Mucosa of descending colon (tissue), 3 donors: ENCODE data around the gene HDAC4. TPM values are rescaled to one million over a fixed set of nuclear protein-coding genes. Genes with fewer than 3 reads are reported as not detected.

Source experiments
- ATAC-seq: fragments of 200-7000 bp; cut with Tn5 transposase; one replicate; pipeline ENCODE4 v1.9.1; 2020; ENCODE audit warnings: mild to moderate bottlenecking, moderate library complexity
- DNase-seq, 3 donors: peaks; one replicate each; pipeline ENCODE4 v3.0.0-alpha.2; 2020
- H3K36me3 ChIP-seq: fragments of 200-600 bp; one replicate; pipeline ENCODE4 v1.8.0; 2021; ENCODE audit warnings: low read depth, mild to moderate bottlenecking
- H3K4me1 ChIP-seq: fragments of 200-600 bp; one replicate; pipeline ENCODE4 v1.8.0; 2021; ENCODE audit warnings: low read depth, mild to moderate bottlenecking
- H3K4me3 ChIP-seq: fragments of 200-600 bp; one replicate; pipeline ENCODE4 v1.8.0; 2021; ENCODE audit warnings: mild to moderate bottlenecking
- H3K9me3 ChIP-seq: fragments of 200-600 bp; one replicate; pipeline ENCODE4 v1.8.0; 2021; ENCODE audit warnings: mild to moderate bottlenecking
- intact Hi-C, 2 donors: fragments of 100-400 bp; cut with DNase I in 1 of 2; cut with micrococcal nuclease in 1 of 2; formaldehyde crosslinking; loops; one replicate each; pipeline versions ENCODE4 v1.11.0 to v1.11.1; 2022; cut with DNase I, micrococcal nuclease
- total RNA-seq, 3 donors: library from RNA; stranded (reverse); fragmentation: NEBNext Ultra II Directional in 2 of 3; extraction: Animal tissue kit (Norgen Biotek cat#: 25700) in 2 of 3; gene quantifications; one replicate each; pipeline versions ENCODE4 v1.2.1 to v1.2.4, GENCODE V29; 2021 to 2023
- TF ChIP-seq, protein P1 (sequence below): fragments of 200-600 bp; IDR thresholded peaks from one replicate; pipeline ENCODE4 v1.8.0; 2022; ENCODE audit warnings: antibody characterized with exemption, mild to moderate bottlenecking
- donor health status: DM: no; HTN: no; CAD: no; lungs with moderate emphysema.
- donor health status: DM: no; HTN: no; CAD: no.
- donor health status: DM: no; HTN: yes; CAD: no.

Gene HDAC4
- total RNA-seq, 3 donors from 2014 or later: 41.4 to 147 (median 44.0) TPM

- no peaks in the 10 kb centered on the region for H3K36me3 ChIP-seq
Measured at GRCh38 chr2:239142806-239143205, 258.0 kb downstream of the HDAC4 start.

GRCh38 chr2:239142296-239142695 lies 258.5 kb downstream of the HDAC4 start:
- H3K36me3 ChIP-seq: no peaks in the 10 kb centered on the region

More at GRCh38 chr2:239142806-239143205, 258.0 kb downstream of the HDAC4 start:
- TF ChIP-seq, protein P1, sequence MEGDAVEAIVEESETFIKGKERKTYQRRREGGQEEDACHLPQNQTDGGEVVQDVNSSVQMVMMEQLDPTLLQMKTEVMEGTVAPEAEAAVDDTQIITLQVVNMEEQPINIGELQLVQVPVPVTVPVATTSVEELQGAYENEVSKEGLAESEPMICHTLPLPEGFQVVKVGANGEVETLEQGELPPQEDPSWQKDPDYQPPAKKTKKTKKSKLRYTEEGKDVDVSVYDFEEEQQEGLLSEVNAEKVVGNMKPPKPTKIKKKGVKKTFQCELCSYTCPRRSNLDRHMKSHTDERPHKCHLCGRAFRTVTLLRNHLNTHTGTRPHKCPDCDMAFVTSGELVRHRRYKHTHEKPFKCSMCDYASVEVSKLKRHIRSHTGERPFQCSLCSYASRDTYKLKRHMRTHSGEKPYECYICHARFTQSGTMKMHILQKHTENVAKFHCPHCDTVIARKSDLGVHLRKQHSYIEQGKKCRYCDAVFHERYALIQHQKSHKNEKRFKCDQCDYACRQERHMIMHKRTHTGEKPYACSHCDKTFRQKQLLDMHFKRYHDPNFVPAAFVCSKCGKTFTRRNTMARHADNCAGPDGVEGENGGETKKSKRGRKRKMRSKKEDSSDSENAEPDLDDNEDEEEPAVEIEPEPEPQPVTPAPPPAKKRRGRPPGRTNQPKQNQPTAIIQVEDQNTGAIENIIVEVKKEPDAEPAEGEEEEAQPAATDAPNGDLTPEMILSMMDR: no peak
- Histone ChIP-seq H3K9me3 (no peaks in the 10 kb centered on the region), H3K4me1 (no peaks in the 10 kb centered on the region), H3K4me3 (no peak overlapping the region)
- intact Hi-C loops: no loop called here
- peak in 1 of 3 donors; percentile 13 for DNase-seq
- no peak for ATAC-seq

GRCh38 chr2:239141021-239141760 lies 259.6 kb downstream of the HDAC4 start:
- no peaks in the 10 kb centered on the region for H3K36me3 ChIP-seq
- DNase-seq: peak in 1 of 3 donors; percentile 15

More at GRCh38 chr2:239142296-239142695, 258.5 kb downstream of the HDAC4 start:
- TF ChIP-seq, protein P1: no peak
- Histone ChIP-seq H3K4me3 (no peak overlapping the region), H3K9me3 (no peaks in the 10 kb centered on the region), H3K4me1 (no peaks in the 10 kb centered on the region)
- ATAC-seq (no peak), DNase-seq (peak in 1 of 3 donors; percentile 33)
- intact Hi-C loops: no loop called here

GRCh38 chr2:239140346-239141020 lies 260.3 kb downstream of the HDAC4 start:
- ATAC-seq: no peak
- TF ChIP-seq, protein P1: no peak
- H3K9me3 ChIP-seq: no peaks in the 10 kb centered on the region
- DNase-seq: peak in 1 of 3 donors; percentile 17
- no peaks in the 10 kb centered on the region for H3K4me1 ChIP-seq
- no peak overlapping the region for H3K4me3 ChIP-seq
- intact Hi-C loops: no loop called here
- no peaks in the 10 kb centered on the region for H3K36me3 ChIP-seq

More at GRCh38 chr2:239141021-239141760, 259.6 kb downstream of the HDAC4 start:
- intact Hi-C loops: no loop called here
- ATAC-seq: no peak
- H3K9me3 ChIP-seq: no peaks in the 10 kb centered on the region
- H3K4me3 ChIP-seq: no peak overlapping the region
- no peaks in the 10 kb centered on the region for H3K4me1 ChIP-seq
- TF ChIP-seq, protein P1: no peak

GRCh38 chr2:239139566-239139965 lies 261.3 kb downstream of the HDAC4 start:
- no peaks in the 10 kb centered on the region for H3K9me3 ChIP-seq
- intact Hi-C loops: no loop called here
- H3K36me3 ChIP-seq: no peaks in the 10 kb centered on the region
- no peak overlapping the region for H3K4me3 ChIP-seq
- H3K4me1 ChIP-seq: no peaks in the 10 kb centered on the region
- DNase-seq (peak in 1 of 3 donors; percentile 37), ATAC-seq (no peak)
- TF ChIP-seq, protein P1: no peak
